ENCODE data around the gene HAUS8. TPM values are rescaled to one million over a fixed set of nuclear protein-coding genes. Genes with fewer than 3 reads are reported as not detected.

HAUS8 gene
- polyA plus RNA-seq, 2 donors: 7.8 to 9.3 TPM

DNA sequence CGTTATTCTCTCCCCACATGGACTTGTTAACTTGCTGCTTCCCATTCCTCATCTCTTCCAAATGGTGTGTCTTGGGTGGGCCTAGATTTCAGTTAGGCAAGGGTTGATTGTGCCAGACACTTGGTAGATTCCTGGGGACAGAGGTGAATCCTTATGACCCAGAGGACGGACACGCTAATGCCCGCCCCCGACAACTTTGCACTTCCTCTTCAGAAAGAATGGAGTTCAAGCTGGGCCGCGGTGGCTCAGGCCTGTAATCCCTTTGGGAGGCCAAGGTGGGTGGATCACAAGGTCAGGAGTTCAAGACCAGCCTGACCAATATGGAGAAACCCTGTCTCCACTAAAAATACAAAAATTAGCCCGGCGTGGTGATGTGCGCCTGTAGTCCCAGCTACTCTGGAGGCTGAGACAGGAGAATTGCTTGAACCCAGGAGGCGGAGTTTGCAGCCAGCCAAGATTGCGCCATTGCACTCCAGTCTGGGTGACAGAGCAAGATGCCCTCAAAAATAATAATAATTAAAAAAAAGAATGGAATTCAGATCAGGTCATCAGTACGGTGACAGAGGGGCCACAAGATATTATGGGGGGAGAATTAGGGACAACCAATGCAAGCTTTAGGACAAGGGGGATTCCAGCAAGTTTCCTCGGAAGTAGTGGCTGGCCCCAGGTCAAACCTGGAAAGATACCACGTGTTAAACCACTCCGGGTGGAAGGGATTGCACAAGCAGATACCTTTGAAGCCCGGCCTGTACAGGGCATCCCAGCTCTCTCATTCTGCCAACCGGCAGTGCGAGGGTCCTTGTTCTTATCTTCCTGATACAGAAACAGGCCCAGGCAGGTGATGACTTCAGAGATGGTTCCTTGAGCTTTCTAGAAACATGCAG is 3.0 kb upstream of the HAUS8 start:
- no peaks in the 10 kb centered on the region for H3K36me3 ChIP-seq (ENCODE audit: control insufficient read depth in 2 of 2, insufficient read depth in 2 of 2, low read length in 1 of 2)
- no peaks in the 10 kb centered on the region for H3K9me3 ChIP-seq (ENCODE audit: control insufficient read depth in 2 of 2, insufficient read depth in 1 of 2, low read depth in 1 of 2, low read length in 1 of 2)
- H3K4me1 ChIP-seq (ENCODE audit: control insufficient read depth in 2 of 2, insufficient read depth in 2 of 2, low read length in 1 of 2): peaks cover 7 to 21% of the 10 kb centered on the region in 2 donors
- no peak overlapping the region for H3K4me3 ChIP-seq (ENCODE audit: low read depth in 1 of 2, low read length in 2 of 2)
- WGBS, 2 donors: 82 to 87% methylated on average over 19 of the region's 19 CpGs
- H3K27me3 ChIP-seq (ENCODE audit: control insufficient read depth in 1 of 2, insufficient read depth in 2 of 2, low read length in 2 of 2): no peaks in the 10 kb centered on the region
- H3K27ac ChIP-seq (ENCODE audit: low read depth in 2 of 2, low read length in 1 of 2): peak overlapping the region in 1 of 2 donors; percentile 92

DNA sequence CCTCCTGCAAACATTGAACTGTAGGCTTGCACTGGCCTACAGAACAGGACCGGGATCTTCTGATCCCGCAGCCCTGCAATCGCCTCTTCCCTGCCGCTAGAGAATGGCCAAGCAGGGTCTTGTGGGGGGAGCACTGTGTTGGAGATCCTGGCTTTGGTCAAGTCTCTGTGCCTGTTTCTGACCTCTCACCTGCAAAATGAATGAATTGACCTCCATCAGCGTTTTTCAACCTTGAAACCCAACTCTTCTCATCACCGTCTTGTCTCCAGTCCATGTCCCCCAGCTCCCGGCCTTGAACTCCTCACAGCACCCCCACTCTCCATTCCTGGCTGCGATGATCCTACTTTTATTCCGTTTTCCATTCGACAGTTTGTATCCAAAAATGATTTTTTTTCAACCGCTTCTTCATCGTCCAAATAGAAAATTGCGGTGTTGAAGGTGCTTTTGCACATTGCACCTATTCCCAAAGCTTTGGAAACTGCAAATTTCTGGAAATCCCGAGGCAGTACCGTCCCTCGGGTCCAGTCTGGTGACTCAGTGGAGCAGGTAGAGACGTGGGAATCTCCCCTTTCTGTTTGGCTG is 2.3 kb upstream of the HAUS8 start:
- H3K27ac ChIP-seq (ENCODE audit: low read depth in 2 of 2, low read length in 1 of 2): peak overlapping the region in 1 of 2 donors; percentile 11
- no peak overlapping the region for H3K4me3 ChIP-seq (ENCODE audit: low read depth in 1 of 2, low read length in 2 of 2)
- 80 to 81% methylated on average over 17 of the region's 17 CpGs for WGBS, 2 donors
- H3K4me1 ChIP-seq (ENCODE audit: control insufficient read depth in 2 of 2, insufficient read depth in 2 of 2, low read length in 1 of 2): peaks cover 7 to 21% of the 10 kb centered on the region in 2 donors
- no peaks in the 10 kb centered on the region for H3K27me3 ChIP-seq (ENCODE audit: control insufficient read depth in 1 of 2, insufficient read depth in 2 of 2, low read length in 2 of 2)
- no peaks in the 10 kb centered on the region for H3K9me3 ChIP-seq (ENCODE audit: control insufficient read depth in 2 of 2, insufficient read depth in 1 of 2, low read depth in 1 of 2, low read length in 1 of 2)
- no peaks in the 10 kb centered on the region for H3K36me3 ChIP-seq (ENCODE audit: control insufficient read depth in 2 of 2, insufficient read depth in 2 of 2, low read length in 1 of 2)

DNA sequence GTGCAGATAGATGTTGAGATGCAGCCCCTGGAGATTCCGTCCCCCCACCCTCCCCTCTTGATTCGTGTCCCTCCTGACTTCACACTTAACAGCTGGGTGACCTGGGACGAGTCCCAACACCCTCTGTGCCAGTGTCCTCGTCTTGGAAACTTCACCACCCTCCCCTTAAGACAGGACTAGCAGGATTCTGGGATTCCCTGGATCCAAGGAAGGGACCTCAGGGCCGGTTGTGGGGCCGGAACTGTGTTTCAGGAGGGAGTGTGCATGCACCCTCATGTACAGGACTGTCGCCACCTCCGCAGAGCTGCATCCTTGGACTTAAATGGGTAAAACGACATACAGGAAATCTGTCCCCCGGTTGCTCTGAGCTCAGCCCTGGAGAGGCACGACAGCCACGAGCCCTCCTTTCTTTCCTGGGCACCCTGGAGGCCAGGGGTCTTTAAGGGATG is 1.3 kb upstream of the HAUS8 start:
- no peaks in the 10 kb centered on the region for H3K27me3 ChIP-seq (ENCODE audit: control insufficient read depth in 1 of 2, insufficient read depth in 2 of 2, low read length in 2 of 2)
- H3K27ac ChIP-seq (ENCODE audit: low read depth in 2 of 2, low read length in 1 of 2): peak overlapping the region; percentile 85 to 96
- 3 to 4% methylated on average over 12 of the region's 12 CpGs for WGBS, 2 donors
- peak overlapping the region; percentile 90 to 94 for H3K4me3 ChIP-seq (ENCODE audit: low read depth in 1 of 2, low read length in 2 of 2)
- no peaks in the 10 kb centered on the region for H3K36me3 ChIP-seq (ENCODE audit: control insufficient read depth in 2 of 2, insufficient read depth in 2 of 2, low read length in 1 of 2)
- no peaks in the 10 kb centered on the region for H3K9me3 ChIP-seq (ENCODE audit: control insufficient read depth in 2 of 2, insufficient read depth in 1 of 2, low read depth in 1 of 2, low read length in 1 of 2)
- peaks cover 7 to 17% of the 10 kb centered on the region in 2 donors for H3K4me1 ChIP-seq (ENCODE audit: control insufficient read depth in 2 of 2, insufficient read depth in 2 of 2, low read length in 1 of 2)

DNA sequence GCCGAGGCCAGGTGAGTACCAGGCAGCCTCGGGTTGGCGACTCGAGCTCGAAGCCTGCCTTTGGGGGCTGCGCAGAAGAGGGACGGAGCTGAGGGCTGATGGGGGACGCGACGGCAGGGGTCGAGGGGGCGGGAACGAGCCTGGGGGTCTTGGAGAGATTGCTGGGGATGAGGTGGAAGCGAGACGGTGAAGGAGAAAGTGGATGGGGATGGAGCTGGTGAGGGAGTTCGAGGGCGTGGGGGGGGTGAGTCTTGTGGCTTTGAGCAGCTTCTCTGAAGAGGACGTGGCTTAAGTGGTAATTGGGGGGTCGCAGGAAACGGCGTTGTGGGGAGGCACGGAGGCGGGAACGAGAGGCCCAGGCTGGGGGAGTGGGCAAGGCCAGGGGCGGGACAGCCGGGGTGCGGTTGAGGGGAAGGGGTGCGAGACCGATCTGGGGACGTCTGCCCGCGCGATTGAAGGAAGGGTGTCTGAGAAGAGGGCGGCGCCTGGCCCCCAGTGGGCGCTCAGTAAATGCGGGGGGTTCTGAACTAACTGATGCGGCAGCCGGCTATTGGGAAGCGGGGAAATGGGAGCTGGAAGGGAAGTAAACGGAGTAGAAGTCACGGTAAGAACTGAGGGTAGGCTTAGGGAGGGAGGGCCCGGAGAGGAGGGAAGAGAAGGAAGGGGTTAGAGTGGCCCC is 751 bp upstream of the HAUS8 start:
- Histone ChIP-seq H3K27me3 (ENCODE audit: control insufficient read depth in 1 of 2, insufficient read depth in 2 of 2, low read length in 2 of 2) (no peaks in the 10 kb centered on the region), H3K4me3 (ENCODE audit: low read depth in 1 of 2, low read length in 2 of 2) (peak overlapping the region; percentile 90 to 94), H3K27ac (ENCODE audit: low read depth in 2 of 2, low read length in 1 of 2) (peak overlapping the region; percentile 85 to 96), H3K36me3 (ENCODE audit: control insufficient read depth in 2 of 2, insufficient read depth in 2 of 2, low read length in 1 of 2) (peaks cover 0 to 2% of the 10 kb centered on the region in 2 donors), H3K4me1 (ENCODE audit: control insufficient read depth in 2 of 2, insufficient read depth in 2 of 2, low read length in 1 of 2) (peaks cover 7 to 17% of the 10 kb centered on the region in 2 donors), H3K9me3 (ENCODE audit: control insufficient read depth in 2 of 2, insufficient read depth in 1 of 2, low read depth in 1 of 2, low read length in 1 of 2) (no peaks in the 10 kb centered on the region)
- 0% methylated on average over 43 of the region's 43 CpGs for WGBS, 2 donors

DNA sequence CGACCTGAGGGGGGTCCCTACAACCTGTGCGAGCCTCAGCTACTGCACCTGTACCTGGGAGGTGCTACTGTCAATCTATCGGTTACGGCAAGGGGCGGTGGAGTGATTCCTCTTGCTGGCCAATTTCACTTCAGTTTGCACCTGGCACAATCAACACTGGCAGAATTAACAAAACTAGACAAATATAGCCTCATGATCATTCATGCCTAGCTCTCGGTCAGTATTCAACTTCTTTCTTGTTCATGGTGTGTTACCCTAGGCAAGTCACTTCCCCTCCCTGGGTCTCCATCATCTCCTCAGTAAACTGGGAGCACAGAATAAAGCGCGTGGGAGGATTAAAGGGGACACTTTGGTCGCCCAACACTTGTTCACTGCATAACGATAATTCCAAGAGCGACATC is 618 bp downstream of the HAUS8 start:
- peaks cover 7 to 17% of the 10 kb centered on the region in 2 donors for H3K4me1 ChIP-seq (ENCODE audit: control insufficient read depth in 2 of 2, insufficient read depth in 2 of 2, low read length in 1 of 2)
- 5 to 9% methylated on average over 11 of the region's 11 CpGs for WGBS, 2 donors

DNA sequence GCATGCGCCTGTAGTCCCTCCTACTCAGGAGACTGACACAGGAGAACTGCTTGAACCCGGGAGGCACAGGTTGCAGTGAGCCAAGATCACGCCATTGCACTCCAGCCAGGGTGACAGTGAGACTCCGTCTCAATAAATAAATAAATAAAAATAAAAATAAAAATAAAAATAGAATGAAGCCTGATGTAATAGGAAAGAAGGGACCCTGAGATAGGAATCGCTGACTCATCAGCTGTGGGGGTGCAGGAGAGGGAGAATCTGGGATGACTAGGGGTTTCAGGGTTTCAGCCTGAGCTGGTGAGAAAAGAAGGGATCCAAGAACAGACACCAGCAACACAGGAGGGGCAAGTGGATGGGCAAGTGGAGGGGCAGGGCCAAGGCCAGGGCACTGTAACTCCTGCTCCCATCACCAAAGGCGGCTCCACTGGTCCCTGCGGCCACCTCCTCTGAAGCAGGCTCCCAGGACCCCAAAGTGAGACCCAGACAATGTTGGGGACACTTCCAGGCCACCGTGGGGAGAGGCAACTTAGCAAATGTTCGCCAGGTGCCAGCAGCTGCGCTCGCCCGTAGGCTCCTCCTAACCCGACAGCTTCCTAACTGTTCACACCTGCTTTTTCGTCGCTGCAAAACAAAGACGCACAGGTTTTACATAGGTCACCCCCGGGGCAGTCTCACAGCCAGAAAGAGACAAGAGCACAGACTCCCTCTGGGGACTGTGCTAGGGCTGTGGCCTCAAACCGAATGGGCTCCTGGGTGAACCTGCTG is 1.2 kb downstream of the HAUS8 start:
- Histone ChIP-seq H3K4me3 (ENCODE audit: low read depth in 1 of 2, low read length in 2 of 2) (peak overlapping the region; percentile 82 to 94), H3K36me3 (ENCODE audit: control insufficient read depth in 2 of 2, insufficient read depth in 2 of 2, low read length in 1 of 2) (peaks cover 0 to 10% of the 10 kb centered on the region in 2 donors), H3K4me1 (ENCODE audit: control insufficient read depth in 2 of 2, insufficient read depth in 2 of 2, low read length in 1 of 2) (peaks cover 4 to 12% of the 10 kb centered on the region in 2 donors), H3K9me3 (ENCODE audit: control insufficient read depth in 2 of 2, insufficient read depth in 1 of 2, low read depth in 1 of 2, low read length in 1 of 2) (no peaks in the 10 kb centered on the region), H3K27ac (ENCODE audit: low read depth in 2 of 2, low read length in 1 of 2) (no peak overlapping the region), H3K27me3 (ENCODE audit: control insufficient read depth in 1 of 2, insufficient read depth in 2 of 2, low read length in 2 of 2) (no peaks in the 10 kb centered on the region)
- WGBS, 2 donors: 41 to 42% methylated on average over 18 of the region's 18 CpGs

More for the DNA sequence above, 618 bp downstream of the HAUS8 start:
- no peaks in the 10 kb centered on the region for H3K9me3 ChIP-seq (ENCODE audit: control insufficient read depth in 2 of 2, insufficient read depth in 1 of 2, low read depth in 1 of 2, low read length in 1 of 2)
- H3K27ac ChIP-seq (ENCODE audit: low read depth in 2 of 2, low read length in 1 of 2): peak overlapping the region; percentile 84 to 94
- no peaks in the 10 kb centered on the region for H3K27me3 ChIP-seq (ENCODE audit: control insufficient read depth in 1 of 2, insufficient read depth in 2 of 2, low read length in 2 of 2)
- peaks cover 0 to 7% of the 10 kb centered on the region in 2 donors for H3K36me3 ChIP-seq (ENCODE audit: control insufficient read depth in 2 of 2, insufficient read depth in 2 of 2, low read length in 1 of 2)
- H3K4me3 ChIP-seq (ENCODE audit: low read depth in 1 of 2, low read length in 2 of 2): peak overlapping the region; percentile 82 to 94

DNA sequence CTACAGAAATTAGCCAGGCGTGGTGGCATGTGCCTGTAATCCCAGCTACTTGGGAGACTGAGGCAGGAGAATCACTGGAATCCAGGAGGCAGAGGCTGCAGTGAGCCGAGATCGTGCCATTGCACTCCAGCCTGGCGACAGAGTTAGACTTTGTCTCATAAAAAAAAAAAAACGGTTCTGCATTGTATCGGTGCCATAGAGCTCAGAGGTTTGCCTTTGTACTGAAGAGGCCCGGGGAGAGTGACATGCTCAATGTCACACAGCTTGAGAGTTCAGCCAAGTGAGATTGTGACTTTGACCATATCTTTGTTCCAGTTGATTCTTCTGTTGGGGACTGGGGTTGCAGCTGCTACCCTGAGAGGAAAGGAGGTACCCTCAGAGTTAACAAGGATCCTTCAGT is 4.3 kb downstream of the HAUS8 start:
- WGBS, 2 donors: 88 to 92% methylated on average over 7 of the region's 7 CpGs
- H3K27me3 ChIP-seq (ENCODE audit: control insufficient read depth in 1 of 2, insufficient read depth in 2 of 2, low read length in 2 of 2): no peaks in the 10 kb centered on the region
- H3K27ac ChIP-seq (ENCODE audit: low read depth in 2 of 2, low read length in 1 of 2): no peak overlapping the region
- peaks cover 0 to 15% of the 10 kb centered on the region in 2 donors for H3K36me3 ChIP-seq (ENCODE audit: control insufficient read depth in 2 of 2, insufficient read depth in 2 of 2, low read length in 1 of 2)
- H3K4me3 ChIP-seq (ENCODE audit: low read depth in 1 of 2, low read length in 2 of 2): no peak overlapping the region
- H3K9me3 ChIP-seq (ENCODE audit: control insufficient read depth in 2 of 2, insufficient read depth in 1 of 2, low read depth in 1 of 2, low read length in 1 of 2): no peaks in the 10 kb centered on the region
- peaks cover 3 to 5% of the 10 kb centered on the region in 2 donors for H3K4me1 ChIP-seq (ENCODE audit: control insufficient read depth in 2 of 2, insufficient read depth in 2 of 2, low read length in 1 of 2)

DNA sequence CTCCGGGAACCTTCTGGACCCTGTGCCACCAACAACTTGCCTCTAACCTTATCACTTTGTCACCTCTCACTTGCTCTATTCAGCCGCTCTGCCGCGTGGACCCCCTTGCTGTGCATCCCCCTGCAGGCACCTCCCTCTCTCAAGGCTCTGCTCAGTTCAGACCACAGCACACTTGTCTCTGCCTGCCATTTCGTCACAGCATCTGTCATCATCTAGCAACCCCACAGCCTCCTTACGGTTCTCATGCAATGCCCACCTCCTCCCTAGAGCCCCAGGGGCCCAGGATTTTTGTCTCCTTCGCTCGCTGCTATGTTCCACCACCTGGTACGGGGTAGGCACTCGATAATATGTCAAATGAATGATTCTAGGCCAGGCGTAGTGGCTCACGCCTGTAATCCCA is 4.8 kb downstream of the HAUS8 start:
- Histone ChIP-seq H3K36me3 (ENCODE audit: control insufficient read depth in 2 of 2, insufficient read depth in 2 of 2, low read length in 1 of 2) (peaks cover 0 to 15% of the 10 kb centered on the region in 2 donors), H3K4me1 (ENCODE audit: control insufficient read depth in 2 of 2, insufficient read depth in 2 of 2, low read length in 1 of 2) (peaks cover 3 to 5% of the 10 kb centered on the region in 2 donors), H3K4me3 (ENCODE audit: low read depth in 1 of 2, low read length in 2 of 2) (no peak overlapping the region), H3K9me3 (ENCODE audit: control insufficient read depth in 2 of 2, insufficient read depth in 1 of 2, low read depth in 1 of 2, low read length in 1 of 2) (no peaks in the 10 kb centered on the region), H3K27ac (ENCODE audit: low read depth in 2 of 2, low read length in 1 of 2) (no peak overlapping the region), H3K27me3 (ENCODE audit: control insufficient read depth in 1 of 2, insufficient read depth in 2 of 2, low read length in 2 of 2) (no peaks in the 10 kb centered on the region)
- 93 to 94% methylated on average over 12 of the region's 12 CpGs for WGBS, 2 donors

DNA sequence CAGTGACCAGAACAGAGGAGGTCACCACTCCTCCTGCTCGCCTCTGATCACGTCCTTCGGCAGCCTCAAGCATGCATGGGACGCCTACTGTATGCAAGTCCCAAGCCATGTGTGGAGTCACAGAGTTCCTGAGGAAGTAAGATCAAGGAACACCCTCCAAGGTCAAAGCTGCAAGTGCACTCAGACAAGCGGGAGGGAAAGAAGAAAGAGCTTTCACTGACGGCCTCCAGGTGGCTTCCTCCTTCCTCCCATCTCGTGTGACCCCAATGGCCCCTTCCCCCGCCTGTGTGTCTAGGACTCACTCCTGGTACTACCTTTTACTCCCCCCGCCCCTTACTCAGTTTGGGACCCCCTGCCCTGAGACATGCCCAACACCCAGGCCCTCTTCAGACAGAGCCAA is 6.1 kb downstream of the HAUS8 start:
- no peak overlapping the region for H3K27ac ChIP-seq (ENCODE audit: low read depth in 2 of 2, low read length in 1 of 2)
- no peaks in the 10 kb centered on the region for H3K27me3 ChIP-seq (ENCODE audit: control insufficient read depth in 1 of 2, insufficient read depth in 2 of 2, low read length in 2 of 2)
- 87% methylated on average over 9 of the region's 9 CpGs for WGBS, 2 donors
- no peaks in the 10 kb centered on the region for H3K9me3 ChIP-seq (ENCODE audit: control insufficient read depth in 2 of 2, insufficient read depth in 1 of 2, low read depth in 1 of 2, low read length in 1 of 2)
- H3K4me1 ChIP-seq (ENCODE audit: control insufficient read depth in 2 of 2, insufficient read depth in 2 of 2, low read length in 1 of 2): peaks cover 0 to 3% of the 10 kb centered on the region in 2 donors
- no peak overlapping the region for H3K4me3 ChIP-seq (ENCODE audit: low read depth in 1 of 2, low read length in 2 of 2)
- peaks cover 0 to 15% of the 10 kb centered on the region in 2 donors for H3K36me3 ChIP-seq (ENCODE audit: control insufficient read depth in 2 of 2, insufficient read depth in 2 of 2, low read length in 1 of 2)
